ENCODE results near the gene SPACDR. TPM values are rescaled to one million over a fixed set of nuclear protein-coding genes. Genes with fewer than 3 reads are reported as not detected.

The SPACDR gene
- total and polyA plus RNA-seq, 2 donors from 2014 or later = 0.54 TPM; not detected in 1

GRCh38 chr7:100406767-100407166 lies 57.3 kb downstream of the SPACDR start:
- H3K27ac ChIP-seq (ENCODE audit: low read depth in 2 of 2, low read length in 2 of 2) = no peak overlapping the region
- intact Hi-C loops (cut with DNase I) = no loop called here
- no peaks in the 10 kb centered on the region for H3K9me3 ChIP-seq (ENCODE audit: control insufficient read depth in 2 of 3, insufficient read depth in 1 of 3, low read length in 3 of 3)
- no peak for TF ChIP-seq CTCF (IDR thresholded peaks at IDR 0.05; ENCODE audit: borderline replicate concordance, extremely low read depth, insufficient read depth)
- no peaks in the 10 kb centered on the region for H3K27me3 ChIP-seq (ENCODE audit: control insufficient read depth, insufficient read depth, low read length)
- H3K4me3 ChIP-seq (ENCODE audit: low read length in 3 of 3) = no peak overlapping the region
- H3K9ac ChIP-seq (ENCODE audit: low read length in 3 of 3) = no peak overlapping the region
- FAIRE-seq (no peak), DNase-seq (no peak)
- no peaks in the 10 kb centered on the region for H3K4me1 ChIP-seq (ENCODE audit: control insufficient read depth in 2 of 3, insufficient read depth in 2 of 3, low read depth in 1 of 3, low read length in 3 of 3)
- H3K36me3 ChIP-seq (ENCODE audit: control insufficient read depth in 2 of 3, insufficient read depth in 3 of 3, low read length in 3 of 3) = no peaks in the 10 kb centered on the region

Other genes with a start within 250 kb of the SPACDR start
- gene PVRIG, start 244.3 kb downstream of the SPACDR start, total RNA-seq = 3.2 TPM
- not detected for gene PVRIG, start 244.3 kb downstream of the SPACDR start, polyA plus RNA-seq (ENCODE audit: insufficient read depth, low read depth, low replicate concordance)
- gene SPDYE3, start 156.6 kb downstream of the SPACDR start, total RNA-seq = not detected
- not detected for gene SPDYE3, start 156.6 kb downstream of the SPACDR start, polyA plus RNA-seq (ENCODE audit: insufficient read depth, low read depth, low replicate concordance)
- 76.4 TPM for gene PILRB, start 106.1 kb downstream of the SPACDR start, total RNA-seq
- gene PILRB, start 106.1 kb downstream of the SPACDR start, polyA plus RNA-seq (ENCODE audit: insufficient read depth, low read depth, low replicate concordance) = 45.0 TPM
- 18.8 TPM for gene PILRA, start 90.8 kb downstream of the SPACDR start, total RNA-seq
- 15.4 TPM for gene PILRA, start 90.8 kb downstream of the SPACDR start, polyA plus RNA-seq (ENCODE audit: insufficient read depth, low read depth, low replicate concordance)
- gene ZCWPW1, start 35.6 kb downstream of the SPACDR start, total RNA-seq = 3.0 TPM
- 7.9 TPM for gene ZCWPW1, start 35.6 kb downstream of the SPACDR start, polyA plus RNA-seq (ENCODE audit: insufficient read depth, low read depth, low replicate concordance)
- gene MEPCE, start 34.4 kb downstream of the SPACDR start, total RNA-seq = 47.2 TPM
- gene MEPCE, start 34.4 kb downstream of the SPACDR start, polyA plus RNA-seq (ENCODE audit: insufficient read depth, low read depth, low replicate concordance) = 33.4 TPM
- gene PPP1R35, start 27.8 kb downstream of the SPACDR start, total RNA-seq = 41.7 TPM
- gene PPP1R35, start 27.8 kb downstream of the SPACDR start, polyA plus RNA-seq (ENCODE audit: insufficient read depth, low read depth, low replicate concordance) = 40.2 TPM
- gene TSC22D4, start 15.0 kb upstream of the SPACDR start, total RNA-seq = 61.5 TPM
- gene TSC22D4, start 15.0 kb upstream of the SPACDR start, polyA plus RNA-seq (ENCODE audit: insufficient read depth, low read depth, low replicate concordance) = 67.0 TPM
- 0.41 TPM for gene NYAP1, start 19.7 kb upstream of the SPACDR start, total RNA-seq
- gene NYAP1, start 19.7 kb upstream of the SPACDR start, polyA plus RNA-seq (ENCODE audit: insufficient read depth, low read depth, low replicate concordance) = 0.69 TPM
- gene AGFG2, start 74.9 kb upstream of the SPACDR start, total RNA-seq = 37.3 TPM
- 24.3 TPM for gene AGFG2, start 74.9 kb upstream of the SPACDR start, polyA plus RNA-seq (ENCODE audit: insufficient read depth, low read depth, low replicate concordance)
- 9.8 TPM for gene SAP25, start 109.6 kb upstream of the SPACDR start, total RNA-seq
- gene SAP25, start 109.6 kb upstream of the SPACDR start, polyA plus RNA-seq (ENCODE audit: insufficient read depth, low read depth, low replicate concordance) = 5.7 TPM
- gene LRCH4, start 121.9 kb upstream of the SPACDR start, total RNA-seq = 62.9 TPM
- 23.2 TPM for gene LRCH4, start 121.9 kb upstream of the SPACDR start, polyA plus RNA-seq (ENCODE audit: insufficient read depth, low read depth, low replicate concordance)
- 0.60 TPM for gene FBXO24, start 122.1 kb upstream of the SPACDR start, total RNA-seq
- gene FBXO24, start 122.1 kb upstream of the SPACDR start, polyA plus RNA-seq (ENCODE audit: insufficient read depth, low read depth, low replicate concordance) = 0.95 TPM
- 51.5 TPM for gene PCOLCE, start 138.1 kb upstream of the SPACDR start, total RNA-seq
- 42.9 TPM for gene PCOLCE, start 138.1 kb upstream of the SPACDR start, polyA plus RNA-seq (ENCODE audit: insufficient read depth, low read depth, low replicate concordance)
- gene MOSPD3, start 148.3 kb upstream of the SPACDR start, total RNA-seq = 18.2 TPM
- 30.6 TPM for gene MOSPD3, start 148.3 kb upstream of the SPACDR start, polyA plus RNA-seq (ENCODE audit: insufficient read depth, low read depth, low replicate concordance)
- gene TFR2, start 177.3 kb upstream of the SPACDR start, total RNA-seq = 0.79 TPM
- gene TFR2, start 177.3 kb upstream of the SPACDR start, polyA plus RNA-seq (ENCODE audit: insufficient read depth, low read depth, low replicate concordance) = 0.22 TPM
- gene ACTL6B, start 192.2 kb upstream of the SPACDR start, total RNA-seq = not detected
- gene ACTL6B, start 192.2 kb upstream of the SPACDR start, polyA plus RNA-seq (ENCODE audit: insufficient read depth, low read depth, low replicate concordance) = not detected
- gene GNB2, start 209.5 kb upstream of the SPACDR start, total RNA-seq = 265 TPM
- gene GNB2, start 209.5 kb upstream of the SPACDR start, polyA plus RNA-seq (ENCODE audit: insufficient read depth, low read depth, low replicate concordance) = 234 TPM
- 51.3 TPM for gene GIGYF1, start 230.0 kb upstream of the SPACDR start, total RNA-seq
- gene GIGYF1, start 230.0 kb upstream of the SPACDR start, polyA plus RNA-seq (ENCODE audit: insufficient read depth, low read depth, low replicate concordance) = 11.6 TPM
- 25.7 TPM for gene POP7, start 241.9 kb upstream of the SPACDR start, total RNA-seq
- gene POP7, start 241.9 kb upstream of the SPACDR start, polyA plus RNA-seq (ENCODE audit: insufficient read depth, low read depth, low replicate concordance) = 41.8 TPM